ENCODE results near the gene ADH7.
"Not testable (repeated sequence)": the region's sequence is repeated elsewhere in the genome, so short reads cannot be mapped to it uniquely, and the experiment has no call there.

Gene ADH7

DNA sequence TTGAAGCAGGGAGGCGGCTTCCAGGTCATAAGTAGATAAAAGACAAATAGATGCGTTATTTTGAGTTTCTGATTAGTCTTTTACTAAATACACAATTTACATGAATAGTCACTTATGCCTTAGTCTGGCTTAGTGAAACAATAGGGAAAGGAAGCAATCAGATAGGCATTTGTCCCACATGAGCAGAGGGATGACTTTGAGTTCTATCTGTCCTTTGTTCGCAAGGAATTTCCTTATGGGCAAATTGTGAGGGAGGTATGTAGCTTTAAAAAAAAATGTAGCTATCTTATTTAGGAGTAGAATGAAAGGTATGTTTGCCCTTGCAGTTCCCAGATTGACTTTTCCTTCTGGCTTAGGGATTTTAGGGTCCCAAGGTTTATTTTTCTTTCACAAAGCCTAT is 56.3 kb downstream of the ADH7 start:
- Histone ChIP-seq H3K4me3 (ENCODE audit: low read depth, low read length) (no peak overlapping the region), H3K27ac (ENCODE audit: low read depth, low read length) (no peak overlapping the region), H3K36me3 (ENCODE audit: control insufficient read depth, insufficient read depth, low read length) (no peaks in the 10 kb centered on the region), H3K9ac (ENCODE audit: low read depth, low read length) (no peak overlapping the region), H3K4me1 (ENCODE audit: control insufficient read depth, insufficient read depth, low read length) (no peaks in the 10 kb centered on the region), H3K9me3 (ENCODE audit: control insufficient read depth, insufficient read depth, low read length) (peaks cover 3% of the 10 kb centered on the region; the same call in 1 of the 2 replicates), H3K27me3 (ENCODE audit: control insufficient read depth, insufficient read depth, low read length) (no peaks in the 10 kb centered on the region)

DNA sequence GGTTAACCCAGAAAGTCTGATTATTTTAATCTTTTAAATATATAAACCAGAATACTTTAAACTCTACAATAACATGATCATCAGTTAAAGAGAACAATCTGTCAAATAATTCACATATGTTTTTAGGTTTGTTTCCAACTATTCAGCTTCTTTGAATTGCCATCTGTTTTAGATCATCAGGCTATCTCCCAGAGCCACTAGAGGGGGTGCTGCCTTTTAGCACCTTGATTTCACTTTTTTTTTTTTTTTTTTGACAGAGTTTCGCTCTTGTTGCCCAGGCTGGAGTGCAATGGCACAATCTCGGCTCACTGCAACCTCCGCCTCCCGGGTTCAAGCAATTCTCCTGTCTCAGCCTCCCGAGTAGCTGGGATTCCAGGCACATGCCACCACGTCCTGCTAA is 57.8 kb downstream of the ADH7 start:
- not testable (repeated sequence) for H3K4me1 ChIP-seq (ENCODE audit: control insufficient read depth, insufficient read depth, low read length); H3K4me3 ChIP-seq (ENCODE audit: low read depth, low read length); H3K36me3 ChIP-seq (ENCODE audit: control insufficient read depth, insufficient read depth, low read length); H3K27ac ChIP-seq (ENCODE audit: low read depth, low read length); H3K27me3 ChIP-seq (ENCODE audit: control insufficient read depth, insufficient read depth, low read length); H3K9ac ChIP-seq (ENCODE audit: low read depth, low read length)
- H3K9me3 ChIP-seq (ENCODE audit: control insufficient read depth, insufficient read depth, low read length) = peaks cover 14% of the 10 kb centered on the region; the same call in 1 of the 2 replicates

DNA sequence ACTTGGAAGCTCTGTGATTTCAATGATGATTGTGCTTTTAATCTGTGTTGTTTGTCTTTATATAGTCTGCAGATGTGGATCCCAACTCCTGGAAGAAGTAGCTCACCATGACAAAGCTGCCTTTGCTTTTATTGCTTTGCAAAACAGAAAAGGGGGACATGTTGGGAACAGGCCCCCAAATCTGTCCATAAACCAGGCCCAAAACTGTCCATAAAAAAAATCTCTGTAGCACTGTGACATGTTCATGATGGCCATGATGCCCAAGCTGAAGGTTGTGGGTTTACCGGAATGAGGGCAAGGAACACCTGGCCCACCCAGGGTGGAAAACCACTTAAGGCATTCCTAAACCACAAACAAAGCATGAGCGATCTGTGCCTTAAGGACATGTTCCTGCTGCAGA is 62.7 kb downstream of the ADH7 start:
- H3K4me3 ChIP-seq (ENCODE audit: low read depth, low read length); H3K4me1 ChIP-seq (ENCODE audit: control insufficient read depth, insufficient read depth, low read length); H3K9ac ChIP-seq (ENCODE audit: low read depth, low read length); H3K27ac ChIP-seq (ENCODE audit: low read depth, low read length); H3K36me3 ChIP-seq (ENCODE audit: control insufficient read depth, insufficient read depth, low read length); H3K27me3 ChIP-seq (ENCODE audit: control insufficient read depth, insufficient read depth, low read length): not testable (repeated sequence)
- H3K9me3 ChIP-seq (ENCODE audit: control insufficient read depth, insufficient read depth, low read length) = peaks cover 19% of the 10 kb centered on the region; the same call in 1 of the 2 replicates

DNA sequence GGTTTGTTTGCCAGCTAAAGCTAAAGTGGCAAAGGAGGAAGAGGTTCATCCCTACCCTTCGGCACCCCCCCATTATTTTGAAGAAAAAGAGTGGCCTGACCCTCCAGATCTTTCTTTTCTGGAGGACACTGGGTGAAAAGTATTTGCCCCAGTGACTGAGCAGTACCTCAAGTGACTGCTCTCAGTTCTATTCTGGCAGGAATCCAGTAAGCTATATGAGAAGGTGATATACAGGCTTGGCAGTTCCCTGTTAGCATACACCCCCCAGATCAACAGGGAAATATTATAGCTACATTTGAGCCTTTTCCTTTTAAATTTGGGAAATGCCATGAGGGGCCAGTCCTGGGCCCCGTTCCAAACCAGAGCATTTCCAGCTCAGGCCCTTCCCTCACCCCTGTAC is 67.3 kb downstream of the ADH7 start:
- H3K9ac ChIP-seq (ENCODE audit: low read depth, low read length); H3K36me3 ChIP-seq (ENCODE audit: control insufficient read depth, insufficient read depth, low read length); H3K27me3 ChIP-seq (ENCODE audit: control insufficient read depth, insufficient read depth, low read length); H3K4me1 ChIP-seq (ENCODE audit: control insufficient read depth, insufficient read depth, low read length); H3K4me3 ChIP-seq (ENCODE audit: low read depth, low read length); H3K27ac ChIP-seq (ENCODE audit: low read depth, low read length); H3K9me3 ChIP-seq (ENCODE audit: control insufficient read depth, insufficient read depth, low read length): not testable (repeated sequence)

DNA sequence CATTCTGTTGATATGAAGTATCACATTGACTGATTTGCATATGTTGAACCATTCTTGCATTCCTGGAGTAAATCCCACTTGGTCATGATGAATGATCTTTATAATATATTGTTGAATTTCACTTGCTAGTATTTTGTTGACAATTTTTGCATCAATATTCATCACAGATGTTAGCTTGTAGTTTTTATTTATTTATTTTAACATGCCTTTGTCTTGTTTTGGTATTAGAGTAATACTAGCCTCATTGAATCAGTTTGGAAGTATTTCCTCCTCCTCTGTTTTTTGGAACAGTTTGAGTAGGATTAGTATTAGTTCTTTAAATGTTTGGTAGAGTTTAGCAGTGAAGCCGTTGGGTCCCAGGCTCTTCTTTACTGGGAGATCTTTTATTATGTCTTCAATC is 68.7 kb downstream of the ADH7 start:
- Histone ChIP-seq H3K9me3 (ENCODE audit: control insufficient read depth, insufficient read depth, low read length) (no peaks in the 10 kb centered on the region), H3K4me1 (ENCODE audit: control insufficient read depth, insufficient read depth, low read length) (no peaks in the 10 kb centered on the region), H3K27me3 (ENCODE audit: control insufficient read depth, insufficient read depth, low read length) (no peaks in the 10 kb centered on the region), H3K4me3 (ENCODE audit: low read depth, low read length) (no peak overlapping the region), H3K9ac (ENCODE audit: low read depth, low read length) (no peak overlapping the region), H3K36me3 (ENCODE audit: control insufficient read depth, insufficient read depth, low read length) (no peaks in the 10 kb centered on the region), H3K27ac (ENCODE audit: low read depth, low read length) (no peak overlapping the region)

DNA sequence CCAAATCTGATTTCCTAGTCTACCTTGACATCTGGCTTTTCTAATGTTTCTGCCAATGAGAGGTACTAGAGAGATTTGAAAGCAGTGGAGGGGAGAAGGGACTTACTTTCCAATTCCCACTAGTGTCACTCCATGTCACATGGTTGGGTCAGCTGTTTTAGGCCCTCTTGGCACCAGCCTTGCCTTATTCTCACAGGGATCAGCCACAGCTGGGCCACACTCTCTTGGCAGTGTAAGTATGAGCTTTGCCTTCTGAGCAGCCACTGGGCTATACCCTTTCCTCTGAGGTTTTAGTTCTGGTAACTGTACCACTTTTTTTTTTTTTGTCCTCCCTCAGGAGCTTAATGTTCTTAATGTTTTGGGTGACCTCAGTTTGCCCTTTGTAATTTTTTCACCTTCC is 72.4 kb downstream of the ADH7 start:
- H3K27me3 ChIP-seq (ENCODE audit: control insufficient read depth, insufficient read depth, low read length) = no peaks in the 10 kb centered on the region
- H3K36me3 ChIP-seq (ENCODE audit: control insufficient read depth, insufficient read depth, low read length) = no peaks in the 10 kb centered on the region
- H3K4me3 ChIP-seq (ENCODE audit: low read depth, low read length) = no peak overlapping the region
- H3K27ac ChIP-seq (ENCODE audit: low read depth, low read length) = no peak overlapping the region
- H3K9ac ChIP-seq (ENCODE audit: low read depth, low read length) = no peak overlapping the region
- H3K4me1 ChIP-seq (ENCODE audit: control insufficient read depth, insufficient read depth, low read length) = no peaks in the 10 kb centered on the region
- H3K9me3 ChIP-seq (ENCODE audit: control insufficient read depth, insufficient read depth, low read length) = peaks cover 9% of the 10 kb centered on the region
